NCI-H2029 (cell line): ENCODE data around the gene PEX10.

Experiments
- DNase-seq: peaks from one replicate; lab custom pipeline; 2025; lab: John Stamatoyannopoulos, UW

Gene PEX10

GRCh38 chr1:2388004-2388913 is 24.1 kb downstream of the PEX10 start:
- DNase-seq, result no peak

GRCh38 chr1:2386636-2387611 is 25.4 kb downstream of the PEX10 start:
- no peak for DNase-seq

DNA sequence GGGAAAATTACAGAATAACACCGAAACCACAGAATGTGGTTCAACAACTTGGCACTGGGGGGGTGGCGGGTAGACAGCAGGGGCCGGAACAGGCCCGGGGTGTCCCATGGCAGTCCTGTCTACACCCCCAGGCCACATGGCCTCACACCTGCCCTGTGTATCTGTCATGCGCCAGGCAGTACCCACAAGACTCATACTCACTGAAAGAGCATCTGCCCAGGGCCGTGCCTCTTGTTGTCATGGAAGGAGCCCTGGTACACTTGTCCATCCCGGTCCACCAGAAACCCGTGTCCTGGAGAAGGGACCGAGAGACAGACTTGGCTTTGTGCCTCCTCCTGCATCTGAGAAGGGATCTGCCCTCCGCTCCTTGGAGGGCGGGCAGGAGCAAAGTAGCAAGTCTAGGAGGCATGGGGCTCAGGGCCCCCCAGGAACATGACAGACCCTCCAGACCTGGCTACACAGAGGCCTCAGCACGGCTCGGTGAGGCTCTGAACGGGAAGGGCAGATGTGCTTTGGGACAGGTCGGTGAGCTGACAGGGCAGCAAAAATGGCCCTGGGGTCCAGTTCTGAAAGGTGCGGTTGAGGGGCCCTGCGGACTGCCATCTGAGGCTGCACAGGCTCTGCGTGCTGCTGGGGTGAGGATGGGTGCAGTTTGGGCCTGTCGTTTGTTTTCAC is 26.6 kb downstream of the PEX10 start:
- no peak for DNase-seq

GRCh38 chr1:2384941-2385481 is 27.4 kb downstream of the PEX10 start:
- no peak for DNase-seq

- no peak for DNase-seq
Measured at GRCh38 chr1:2384130-2384860, 28.1 kb downstream of the PEX10 start.

DNA sequence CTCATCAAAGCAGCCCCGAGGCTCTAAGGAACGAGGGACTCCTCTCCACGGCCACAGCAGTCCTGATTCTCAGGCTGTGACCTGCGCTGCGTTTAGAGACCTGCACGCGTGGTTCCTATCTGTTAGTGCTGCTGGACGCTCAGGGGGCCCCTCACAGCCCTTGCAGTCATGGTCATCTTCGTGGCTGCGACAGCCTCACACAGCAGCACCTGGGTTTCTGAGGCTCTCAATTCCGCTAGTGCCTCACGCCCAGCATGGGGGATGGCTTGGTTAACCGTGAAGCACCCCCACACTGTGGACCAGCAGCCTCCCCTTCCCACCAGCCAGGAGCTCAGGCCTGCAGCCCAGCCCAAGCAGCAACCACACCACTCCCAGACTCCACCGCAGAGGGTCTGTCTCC is 28.8 kb downstream of the PEX10 start:
- DNase-seq, result no peak

- no peak for DNase-seq
Measured at GRCh38 chr1:2382621-2383361, 29.6 kb downstream of the PEX10 start.

DNA sequence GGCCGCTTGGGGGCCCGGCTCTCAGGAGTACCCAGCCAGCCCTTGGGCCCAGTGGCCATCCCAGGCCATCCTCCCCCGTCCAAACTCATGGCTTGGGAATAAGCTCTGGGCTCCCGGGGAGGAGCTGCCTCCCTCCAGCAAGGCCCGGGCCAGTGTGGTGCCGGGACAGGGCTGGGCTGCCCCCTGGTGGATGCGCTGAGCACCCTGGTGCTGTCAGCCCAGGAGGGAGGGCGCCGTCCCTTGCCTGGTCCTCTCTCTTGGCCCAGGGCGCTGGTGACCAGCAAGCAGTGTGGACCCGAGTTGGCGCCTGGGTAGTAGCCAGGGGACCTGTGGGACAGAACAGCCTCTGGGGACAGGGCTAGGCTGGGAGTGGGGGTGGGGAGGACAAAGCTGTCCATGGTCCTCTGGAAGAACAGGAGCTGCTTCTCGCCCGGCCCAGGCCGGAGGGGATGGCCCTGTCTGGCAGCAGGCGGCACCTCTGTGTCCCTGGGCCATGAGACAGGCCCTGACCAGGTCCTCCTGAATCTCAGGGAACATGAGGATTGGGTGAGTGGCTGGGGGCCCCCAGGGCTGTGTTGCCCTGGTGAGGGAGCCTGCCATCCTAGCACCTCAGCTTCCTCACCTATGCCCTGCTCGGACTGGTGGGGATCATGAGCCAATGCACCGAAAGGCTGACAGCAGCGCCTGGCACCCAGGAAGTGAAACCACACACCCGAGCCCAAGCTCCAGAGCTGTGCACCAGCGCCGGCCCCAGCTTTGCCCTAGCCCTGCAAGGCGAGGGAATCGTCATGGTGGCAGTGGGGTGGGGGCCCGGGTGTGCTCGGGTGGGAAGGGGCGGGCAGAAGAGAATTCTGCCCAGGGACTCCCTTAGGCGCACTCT is 30.4 kb downstream of the PEX10 start:
- no peak for DNase-seq

DNA sequence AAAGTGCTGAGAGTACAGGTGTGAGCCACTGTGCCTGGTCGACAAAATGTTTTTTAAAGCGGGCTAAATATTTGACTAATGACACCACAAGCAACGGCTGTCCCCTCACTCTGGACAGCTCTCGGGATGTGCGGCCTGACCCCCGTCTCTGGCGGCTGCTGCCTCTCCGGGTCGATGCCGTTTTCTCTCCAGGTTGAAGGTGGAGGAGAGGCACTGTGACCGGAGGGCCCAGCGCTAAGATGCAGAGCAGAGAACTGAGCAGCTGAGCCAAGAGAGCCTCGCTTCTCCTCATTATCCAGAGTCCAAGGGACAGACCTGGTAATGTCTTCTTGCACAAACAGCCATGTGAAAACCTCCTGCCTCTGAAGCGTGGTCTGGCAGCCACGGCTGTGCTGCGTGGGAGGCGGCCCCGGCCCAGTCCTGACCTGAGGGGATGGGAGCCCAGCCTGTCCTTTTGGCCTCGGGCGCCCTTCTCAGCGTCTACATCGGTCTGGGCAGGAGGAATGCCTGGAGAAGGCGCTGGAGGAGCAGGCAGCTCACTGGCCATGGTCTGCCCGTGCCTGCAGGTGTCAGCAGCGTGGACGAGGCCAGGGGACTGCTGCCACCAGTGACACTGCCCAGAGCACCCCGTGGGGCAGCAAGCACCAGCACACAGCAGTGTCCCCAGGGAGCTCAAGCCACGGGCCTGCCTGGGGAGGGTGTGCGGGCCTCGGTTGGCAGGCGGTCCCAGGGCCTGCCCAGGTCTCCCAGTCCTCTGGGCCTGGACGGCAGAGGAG is 31.4 kb downstream of the PEX10 start:
- DNase-seq, result no peak

- no peak for DNase-seq
Measured at GRCh38 chr1:2379733-2380404, 32.5 kb downstream of the PEX10 start.

GRCh38 chr1:2378956-2379732 is 33.2 kb downstream of the PEX10 start:
- DNase-seq, result no peak

DNA sequence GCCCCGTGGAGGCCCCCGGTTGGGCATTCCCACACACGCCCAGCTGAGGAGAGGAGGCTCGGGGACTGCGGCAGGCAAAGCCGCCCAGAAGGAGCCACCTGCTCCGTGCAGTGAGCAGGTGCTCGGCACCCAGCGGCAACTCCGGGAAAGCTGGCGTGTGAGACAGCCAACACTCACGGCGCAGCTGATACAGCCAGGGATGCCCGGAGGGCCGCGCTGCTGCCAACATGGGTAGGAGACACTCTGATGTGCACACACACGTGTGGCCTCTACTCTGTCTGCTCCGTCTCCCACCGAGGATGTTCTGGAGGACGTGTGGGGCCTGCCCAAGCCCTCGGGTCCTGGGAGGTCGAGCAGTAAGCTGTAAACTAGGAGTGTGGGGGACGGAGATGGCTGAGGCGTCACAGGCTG is 33.9 kb downstream of the PEX10 start:
- no peak for DNase-seq

DNA sequence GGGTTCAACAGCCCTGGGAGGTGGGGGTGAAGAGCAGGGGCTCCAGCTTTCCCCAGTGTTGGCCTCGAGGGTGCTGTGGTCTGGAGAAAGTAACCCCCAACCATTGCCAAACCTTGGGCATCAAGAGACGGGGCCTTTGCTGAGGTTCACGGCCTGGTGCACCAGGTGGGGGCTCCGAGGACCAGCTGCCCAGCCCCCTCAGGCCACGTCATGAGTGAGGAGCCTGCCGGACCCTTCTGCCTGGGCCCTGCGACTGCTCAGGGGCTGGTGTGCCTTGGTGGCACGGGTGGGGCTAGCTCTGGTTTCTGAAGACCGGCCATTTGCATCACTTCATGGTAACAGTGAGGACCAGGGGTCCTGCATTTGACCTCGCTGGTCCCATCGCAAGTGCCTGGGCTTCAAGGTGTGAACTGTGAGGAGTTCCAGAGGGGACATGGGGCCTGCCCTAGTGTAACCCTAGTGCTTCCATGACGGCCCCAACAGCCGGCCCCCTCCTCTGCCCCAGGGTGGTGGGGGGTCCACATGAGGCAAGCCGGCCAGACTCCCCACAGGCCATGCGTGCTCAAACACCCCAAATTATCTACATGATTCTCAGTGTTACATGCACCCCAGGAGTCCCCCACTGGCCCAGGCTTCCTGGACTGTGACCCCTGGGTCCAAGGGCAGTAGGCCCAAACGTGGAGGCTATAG is 34.5 kb downstream of the PEX10 start:
- no peak for DNase-seq

DNA sequence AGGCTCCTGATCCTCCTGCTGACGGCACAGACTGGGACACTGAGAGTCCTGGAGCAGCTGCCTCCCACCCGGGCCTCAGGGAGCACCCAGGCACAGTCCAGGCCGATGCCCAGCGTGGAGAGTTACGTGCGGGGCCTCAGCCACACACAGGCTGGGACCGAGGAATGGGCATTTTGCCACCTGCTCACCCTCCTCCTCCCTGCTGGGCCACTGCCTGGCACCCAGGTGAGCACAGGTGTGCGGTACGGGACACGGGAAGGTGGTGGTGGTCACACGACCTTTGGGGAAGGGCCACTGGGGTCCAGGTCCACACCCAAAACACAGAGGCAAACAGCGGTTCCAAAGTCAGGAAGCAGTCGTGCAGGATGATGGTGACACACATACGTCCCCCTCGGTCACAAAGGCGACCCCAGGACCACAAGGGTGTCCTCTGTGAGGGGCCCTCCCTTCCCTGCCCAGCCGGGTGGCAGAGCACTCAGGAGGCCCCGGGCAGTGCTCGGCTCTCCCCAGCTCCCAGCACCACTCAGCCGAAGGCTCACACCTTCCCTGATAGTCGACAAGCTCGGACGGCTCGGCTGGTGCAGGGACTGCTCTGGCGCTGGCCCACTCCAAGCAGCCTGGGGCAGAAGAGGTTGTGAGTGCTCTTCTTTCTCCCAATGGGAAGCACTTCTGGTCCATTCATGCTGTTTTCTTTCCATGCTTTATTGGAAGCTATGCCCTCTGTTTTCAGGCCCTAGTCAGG is 35.3 kb downstream of the PEX10 start:
- DNase-seq, result no peak

DNA sequence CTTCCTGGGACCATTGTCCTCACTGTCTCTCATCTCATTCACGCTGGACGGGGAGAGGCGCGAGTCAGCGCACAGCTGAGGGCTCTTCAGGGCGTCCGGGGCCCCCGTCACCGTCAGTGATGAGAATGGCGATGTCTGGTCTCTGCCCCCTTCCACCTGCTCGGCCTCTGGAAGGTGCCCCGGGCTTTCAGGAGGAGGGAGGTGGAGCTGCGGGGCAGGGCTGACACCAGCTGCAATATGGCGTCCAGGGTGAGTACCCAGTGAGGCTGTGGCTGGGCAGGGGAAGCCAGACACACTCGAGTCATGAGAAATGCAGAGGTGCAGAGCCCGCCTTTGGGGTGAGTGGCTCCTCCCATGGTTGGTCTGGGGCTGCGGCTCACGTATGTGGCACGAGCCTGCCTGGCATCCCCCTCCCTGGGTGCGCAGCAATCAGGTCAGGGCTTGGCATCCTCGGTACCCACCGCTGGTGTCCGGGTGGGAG is 36.1 kb downstream of the PEX10 start:
- DNase-seq, result no peak

GRCh38 chr1:2375923-2376260 is 36.5 kb downstream of the PEX10 start:
- DNase-seq, result no peak
